IMR-90 (cell line): ENCODE results near the gene ECHS1. TPM values are rescaled to one million over a fixed set of nuclear protein-coding genes. Genes with fewer than 3 reads are reported as not detected.

Experiments
- ATAC-seq: fragments of 200-7000 bp; cut with Tn5 transposase; 2 replicates; pipeline ENCODE4 v1.9.1; 2020; ENCODE audit warnings: low read depth, mild to moderate bottlenecking, moderate library complexity
- BruUV-seq: library from RNA; stranded (reverse); fragments of 400-500 nt; replicated peaks from 2 replicates; lab custom pipeline; 2021; lab: Mats Ljungman, UMichigan
- CTCF ChIA-PET: fragments of 300-600 bp; formaldehyde crosslinking; extraction: SDS; loops from one replicate; lab custom pipeline; 2021; ENCODE audit warnings: antibody characterized with exemption; lab: Yijun Ruan, JAX
- POLR2A ChIA-PET: fragments of 300-600 bp; sonication (Branson Sonifier 250); formaldehyde crosslinking; loops from one replicate; lab custom pipeline; 2022; ENCODE audit warnings: antibody characterized with exemption; ENCODE audit not compliant: unreplicated experiment; lab: Charles Lee
- DNase-seq: peaks from one replicate; pipeline ENCODE4 v3.0.0; 2013
- H2AFZ ChIP-seq: replicated peaks from 2 replicates; pipeline ENCODE3; 2013; ENCODE audit warnings: low read length, mild to moderate bottlenecking; ENCODE audit not compliant: poor library complexity
- H2AK5ac ChIP-seq: 2 replicates; pipeline ENCODE4 v1.6.1; 2013; ENCODE audit warnings: low read depth, low read length, inconsistent platforms
- H2AK9ac ChIP-seq: replicated peaks from 2 replicates; pipeline ENCODE3; 2013; ENCODE audit warnings: mild to moderate bottlenecking, low read depth, low read length, moderate library complexity; ENCODE audit not compliant: poor library complexity
- H2BK120ac ChIP-seq: 2 replicates; pipeline ENCODE4 v1.6.1; 2013; ENCODE audit warnings: low read depth, low read length, inconsistent platforms
- H2BK15ac ChIP-seq: 3 replicates; pipeline ENCODE4 v1.6.1; 2013; ENCODE audit warnings: low read depth, low read length, inconsistent platforms
- H2BK20ac ChIP-seq: 2 replicates; pipeline ENCODE4 v1.6.1; 2013; ENCODE audit warnings: low read depth, mild to moderate bottlenecking, inconsistent platforms, low read length, moderate library complexity
- H2BK5ac ChIP-seq: 2 replicates; pipeline ENCODE4 v1.6.1; 2013; ENCODE audit warnings: mild to moderate bottlenecking, low read depth, low read length, inconsistent platforms; ENCODE audit not compliant: poor library complexity, severe bottlenecking
- H3K14ac ChIP-seq: replicated peaks from 2 replicates; pipeline ENCODE4 v1.6.1; 2013; ENCODE audit warnings: low read depth, low read length, inconsistent platforms
- H3K18ac ChIP-seq: 2 replicates; pipeline ENCODE4 v1.6.1; 2013; ENCODE audit warnings: low read depth, low read length, control low read depth
- H3K23ac ChIP-seq: 2 replicates; pipeline ENCODE4 v1.6.1; 2013; ENCODE audit warnings: low read depth, low read length, inconsistent platforms
- H3K27ac ChIP-seq: 2 replicates; pipeline ENCODE4 v1.5.1; 2013; ENCODE audit warnings: mild to moderate bottlenecking, control low read depth, low read length; ENCODE audit not compliant: insufficient read depth
- H3K27me3 ChIP-seq: 2 replicates; pipeline ENCODE4 v1.6.1; 2013; ENCODE audit warnings: low read length; ENCODE audit not compliant: control insufficient read depth, insufficient read depth
- H3K36me3 ChIP-seq: 2 replicates; pipeline ENCODE4 v1.6.1; 2013; ENCODE audit warnings: low read length, mixed read lengths; ENCODE audit not compliant: control insufficient read depth, insufficient read depth
- H3K4ac ChIP-seq: 2 replicates; pipeline ENCODE4 v1.6.1; 2013; ENCODE audit warnings: low read depth, low read length, inconsistent platforms
- H3K4me1 ChIP-seq: 2 replicates; pipeline ENCODE4 v1.6.1; 2013; ENCODE audit warnings: low read length, mixed read lengths; ENCODE audit not compliant: control insufficient read depth, insufficient read depth
- H3K4me2 ChIP-seq: 2 replicates; pipeline ENCODE4 v1.6.1; 2013; ENCODE audit warnings: low read depth, mild to moderate bottlenecking, control low read depth, low read length, moderate library complexity
- H3K4me3 ChIP-seq: 2 replicates; pipeline ENCODE4 v1.5.1; 2013; ENCODE audit warnings: low read depth, mild to moderate bottlenecking, control low read depth, low read length, moderate library complexity; ENCODE audit not compliant: insufficient read depth
- H3K56ac ChIP-seq: 2 replicates; pipeline ENCODE4 v1.6.1; 2013; ENCODE audit warnings: low read length, inconsistent platforms; ENCODE audit not compliant: insufficient read depth; ENCODE audit errors: extremely low read depth
- H3K79me1 ChIP-seq, 2 experiments: 2 replicates each; pipeline ENCODE4 v1.6.1; 2013; ENCODE audit warnings: low read length in 2 of 2, inconsistent platforms in 1 of 2, low read depth in 1 of 2
- H3K9ac ChIP-seq: 2 replicates; pipeline ENCODE4 v1.6.1; 2013; ENCODE audit warnings: low read depth, low read length, control low read depth
- H3K9me1 ChIP-seq: 2 replicates; pipeline ENCODE4 v1.6.1; 2013; ENCODE audit warnings: low read length, inconsistent platforms; ENCODE audit not compliant: insufficient read depth
- H3K9me3 ChIP-seq: 2 replicates; pipeline ENCODE4 v1.6.1; 2013; ENCODE audit warnings: low read length; ENCODE audit not compliant: control insufficient read depth, insufficient read depth
- H4K20me1 ChIP-seq: 2 replicates; pipeline ENCODE4 v1.6.1; 2013; ENCODE audit warnings: low read length, inconsistent platforms; ENCODE audit not compliant: insufficient read depth
- H4K5ac ChIP-seq: 2 replicates; pipeline ENCODE4 v1.6.1; 2013; ENCODE audit warnings: mild to moderate bottlenecking, low read depth, low read length, control low read depth
- H4K8ac ChIP-seq, 2 experiments: 2 replicates each; pipeline ENCODE4 v1.6.1; 2013; ENCODE audit warnings: low read depth in 2 of 2, low read length in 2 of 2, control low read depth in 1 of 2, inconsistent platforms in 1 of 2
- H4K91ac ChIP-seq: 2 replicates; pipeline ENCODE4 v1.6.1; 2013; ENCODE audit warnings: low read depth, low read length, inconsistent platforms; ENCODE audit not compliant: insufficient read depth
- NFE2L2 ChIP-seq: fragments of 150-350 bp; IDR thresholded peaks from 2 replicates; pipeline ENCODE4 v1.6.1; 2016; ENCODE audit warnings: low read depth, mild to moderate bottlenecking, low read length
- RFX5 ChIP-seq: IDR thresholded peaks from 2 replicates; pipeline ENCODE4 v1.8.0; 2012; ENCODE audit warnings: low read depth, mild to moderate bottlenecking, low read length, moderate library complexity
- WGBS, 2 experiments: methylation state at CpG; one replicate each; pipeline versions ENCODE4 v1.1.5 to v1.1.7; 2013; ENCODE audit warnings: missing lambda C conversion rate in 2 of 2; ENCODE audit not compliant: insufficient read length in 1 of 2; ENCODE audit errors: extremely low coverage in 2 of 2; 5-methylcytosine and 5-hydroxymethylcytosine counted together
- dilution Hi-C: fragments of 300-500 bp; cut with HindIII; formaldehyde crosslinking; loops from one replicate; pipeline ENCODE4 v1.14.3; 2018; ENCODE audit warnings: low sequenced_read_pairs; ENCODE audit not compliant: unreplicated experiment
- in situ Hi-C: fragments of 300-500 bp; cut with MboI; formaldehyde crosslinking; loops from 3 replicates; pipeline ENCODE4 v1.14.3; 2019; ENCODE audit warnings: low sequenced_read_pairs, inconsistent platforms, mixed read lengths
- intact Hi-C: fragments of 100-400 bp; cut with micrococcal nuclease; formaldehyde crosslinking; loops from 2 replicates; pipeline ENCODE4 v1.10.0; 2022
- polyA plus RNA-seq, 3 experiments: library from polyadenylated mRNA; depleted of rRNA; stranded (reverse); fragments of >200 nt; gene quantifications; 2 replicates each; pipeline ENCODE4 v1.2.3, GENCODE V29; 2012; ENCODE audit warnings: low replicate concordance in 1 of 3
- total RNA-seq: library from RNA; depleted of rRNA; stranded (reverse); fragments of >200 nt; gene quantifications from 2 replicates; pipeline ENCODE4 v1.2.3, GENCODE V29; 2012

The ECHS1 gene
- total and polyA plus RNA-seq, 2 of the 4 experiments (the other 2 are of a cell fraction), result 60.8 to 84.2 TPM

DNA sequence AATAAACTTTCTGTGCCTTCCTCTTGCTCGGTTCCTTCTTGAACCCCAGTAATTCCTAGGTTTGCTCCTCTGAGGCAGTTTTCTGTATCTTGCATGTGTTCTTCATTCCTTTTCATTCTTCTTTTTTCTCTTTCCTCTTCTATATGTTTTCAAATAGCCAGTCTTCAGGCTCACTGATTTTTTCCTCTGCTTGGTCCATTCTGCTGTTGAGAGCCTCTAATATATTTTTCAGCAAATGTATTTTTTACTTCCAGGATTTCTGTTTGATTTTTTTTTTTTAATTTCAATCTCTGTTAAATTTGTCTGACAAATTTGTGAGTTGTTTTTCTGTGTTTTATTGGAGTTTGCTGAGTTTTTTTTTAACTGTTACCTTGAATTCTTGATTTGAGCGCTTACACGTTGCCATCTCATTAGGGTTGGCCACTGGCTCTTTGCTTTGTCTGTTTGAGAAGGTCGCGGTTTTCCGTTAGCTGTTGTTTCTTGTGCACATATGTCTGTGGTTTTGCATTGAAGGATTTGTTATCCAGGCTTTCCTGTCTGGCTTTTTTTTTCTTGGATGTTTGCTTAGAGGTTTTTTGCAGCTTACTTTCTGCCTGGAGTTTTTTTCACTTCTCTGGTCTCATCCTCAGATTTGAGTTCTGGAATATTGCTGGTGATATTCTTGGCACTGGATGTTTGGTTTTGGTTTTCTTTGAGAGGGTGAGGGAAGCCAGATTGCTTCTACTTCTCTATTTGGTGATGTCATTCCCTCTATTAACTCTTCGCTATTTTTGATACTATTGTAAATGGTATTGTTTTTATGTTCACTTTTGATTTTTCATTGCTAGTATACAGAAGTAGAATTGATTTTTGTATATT lies 38.6 kb upstream of the ECHS1 start:
- dilution Hi-C loops, result no loop called here
- WGBS, 2 experiments, result 96% methylated on average over 5 of the region's 7 CpGs; no CpG with 5 or more reads in 1 of the 2 experiments
- in situ Hi-C loops, result no loop called here
- Histone ChIP-seq H3K27ac (no peak overlapping the region), H2AK5ac (no peak overlapping the region), H3K18ac (no peak overlapping the region), H3K4ac (no peak overlapping the region), H3K9me1 (no peaks in the 10 kb centered on the region), H3K4me2 (no peak overlapping the region), H2BK120ac (no peak overlapping the region), H3K4me3 (no peak overlapping the region), H4K91ac (no peak overlapping the region), H4K20me1 (no peaks in the 10 kb centered on the region; the same call in 1 of the 2 replicates), H2AK9ac (no peak overlapping the region), H3K9me3 (peaks cover 6% of the 10 kb centered on the region), H3K9ac (no peak overlapping the region), H2BK15ac (no peak overlapping the region), H4K5ac (no peak overlapping the region), H3K4me1 (no peaks in the 10 kb centered on the region), H2BK20ac (no peak overlapping the region), H2BK5ac (no peak overlapping the region), H2AFZ (no peak overlapping the region), H3K27me3 (no peaks in the 10 kb centered on the region), H3K23ac (no peak overlapping the region), H3K79me1 (peaks cover 22% of the 10 kb centered on the region in 2 experiments), H3K56ac (no peak overlapping the region), H3K36me3 (peaks cover 22% of the 10 kb centered on the region), H3K14ac (no peak overlapping the region), H4K8ac (no peak overlapping the region)
- CTCF ChIA-PET, result no interaction called here
- intact Hi-C loops, result no loop called here
- no peak for TF ChIP-seq RFX5
- TF ChIP-seq NFE2L2, result no peak
- DNase-seq (no peak), ATAC-seq (no peak)
- POLR2A ChIA-PET, result no interaction called here
- BruUV-seq, result no TSS peak
